Smooth muscle cell (in vitro differentiated cells): ENCODE results near the gene DRG2. TPM values are rescaled to one million over a fixed set of nuclear protein-coding genes. Genes with fewer than 3 reads are reported as not detected.

Experiments
- DNase-seq: peaks from one replicate; lab custom pipeline; 2025; ENCODE audit not compliant: unreplicated experiment; lab: John Stamatoyannopoulos, UW
- H2AFZ ChIP-seq: fragments of 200-600 bp; sonication (generic); 2 replicates; pipeline ENCODE4 v1.6.0; 2016; ENCODE audit warnings: antibody characterized with exemption, low read depth, mild to moderate bottlenecking
- H3F3A ChIP-seq: fragments of 200-600 bp; sonication (generic); 2 replicates; pipeline ENCODE4 v1.6.0; 2017; ENCODE audit warnings: antibody characterized with exemption, low read depth
- H3K27ac ChIP-seq: fragments of 200-600 bp; sonication (generic); 2 replicates; pipeline ENCODE4 v1.5.1; 2016; ENCODE audit warnings: low read depth, mild to moderate bottlenecking
- H3K27me3 ChIP-seq: fragments of 200-600 bp; sonication (generic); 2 replicates; pipeline ENCODE4 v1.6.1; 2016; ENCODE audit warnings: low read depth, mild to moderate bottlenecking
- H3K36me3 ChIP-seq: fragments of 200-600 bp; sonication (generic); 2 replicates; pipeline ENCODE4 v1.5.1; 2016; ENCODE audit warnings: low read depth
- H3K4me1 ChIP-seq: fragments of 200-600 bp; sonication (generic); 2 replicates; pipeline ENCODE4 v1.5.1; 2016; ENCODE audit warnings: low read depth
- H3K4me2 ChIP-seq: fragments of 200-600 bp; sonication (generic); 2 replicates; pipeline ENCODE4 v1.6.0; 2016; ENCODE audit warnings: mild to moderate bottlenecking
- H3K4me3 ChIP-seq: fragments of 200-600 bp; sonication (generic); 2 replicates; pipeline ENCODE4 v1.5.1; 2016; ENCODE audit warnings: mild to moderate bottlenecking
- H3K79me2 ChIP-seq: fragments of 200-600 bp; sonication (generic); 2 replicates; pipeline ENCODE4 v1.6.0; 2016; ENCODE audit warnings: low read depth, mild to moderate bottlenecking
- H3K9ac ChIP-seq: fragments of 200-600 bp; sonication (generic); 2 replicates; pipeline ENCODE4 v1.6.0; 2016; ENCODE audit warnings: low read depth
- H3K9me3 ChIP-seq: fragments of 200-600 bp; sonication (generic); replicated peaks from 2 replicates; pipeline ENCODE4 v1.5.1; 2016; ENCODE audit warnings: low read depth
- H4K20me1 ChIP-seq: fragments of 200-600 bp; sonication (generic); 2 replicates; pipeline ENCODE4 v1.6.0; 2016; ENCODE audit warnings: low read depth
- CTCF ChIP-seq: fragments of 200-600 bp; sonication (generic); IDR thresholded peaks from 2 replicates; pipeline ENCODE4 v1.5.1; 2017; ENCODE audit warnings: borderline replicate concordance, mild to moderate bottlenecking, antibody characterized with exemption; ENCODE audit not compliant: insufficient read depth, poor library complexity, severe bottlenecking
- WGBS: methylation state at CpG from one replicate; pipeline ENCODE4 v1.1.7; 2016; ENCODE audit warnings: low lambda C conversion rate; 5-methylcytosine and 5-hydroxymethylcytosine counted together
- polyA plus RNA-seq: library from polyadenylated mRNA; unstranded; fragments of >200 nt; fragmentation: Nextera tagmentation; extraction: Ambion mirVana; gene quantifications from 2 replicates; pipeline ENCODE4 v1.2.1, GENCODE V29; 2016
- total RNA-seq: library from RNA; depleted of rRNA; stranded (reverse); fragments of >200 nt; gene quantifications from 2 replicates; pipeline ENCODE4 v1.2.3, GENCODE V29; 2014

Gene DRG2
- total and polyA plus RNA-seq, 2 experiments from 2014 or later, result 24.5 to 36.6 TPM

DNA sequence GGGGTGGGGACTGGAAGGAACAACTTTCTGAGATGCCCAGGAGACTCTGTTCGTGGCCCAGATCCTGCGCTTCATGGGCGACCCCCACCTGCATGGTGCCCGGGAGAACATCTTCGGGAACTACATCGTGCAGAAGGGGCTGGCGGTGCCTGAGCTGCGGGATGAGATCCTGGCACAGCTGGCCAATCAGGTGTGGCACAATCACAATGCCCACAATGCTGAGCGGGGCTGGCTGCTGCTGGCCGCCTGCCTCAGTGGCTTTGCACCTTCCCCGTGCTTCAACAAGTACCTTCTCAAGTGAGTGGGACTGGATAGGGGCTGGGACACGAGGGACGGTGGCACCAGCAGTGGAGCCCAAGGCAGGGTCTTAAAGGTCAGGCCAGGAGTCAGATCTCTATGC is 58.1 kb downstream of the DRG2 start:
- H3K79me2 ChIP-seq, result no peaks in the 10 kb centered on the region
- H3K9ac ChIP-seq, result no peak overlapping the region
- H3K9me3 ChIP-seq, result no peaks in the 10 kb centered on the region
- no peak for TF ChIP-seq CTCF
- DNase-seq, result no peak
- no peak overlapping the region for H2AFZ ChIP-seq
- H4K20me1 ChIP-seq, result no peaks in the 10 kb centered on the region
- H3K4me2 ChIP-seq, result no peak overlapping the region
- no peaks in the 10 kb centered on the region for H3F3A ChIP-seq
- H3K27ac ChIP-seq, result no peak overlapping the region
- H3K4me3 ChIP-seq, result no peak overlapping the region
- H3K36me3 ChIP-seq, result no peaks in the 10 kb centered on the region
- no peaks in the 10 kb centered on the region for H3K27me3 ChIP-seq
- H3K4me1 ChIP-seq, result no peaks in the 10 kb centered on the region
- 95% methylated on average over 13 of the region's 13 CpGs for WGBS

DNA sequence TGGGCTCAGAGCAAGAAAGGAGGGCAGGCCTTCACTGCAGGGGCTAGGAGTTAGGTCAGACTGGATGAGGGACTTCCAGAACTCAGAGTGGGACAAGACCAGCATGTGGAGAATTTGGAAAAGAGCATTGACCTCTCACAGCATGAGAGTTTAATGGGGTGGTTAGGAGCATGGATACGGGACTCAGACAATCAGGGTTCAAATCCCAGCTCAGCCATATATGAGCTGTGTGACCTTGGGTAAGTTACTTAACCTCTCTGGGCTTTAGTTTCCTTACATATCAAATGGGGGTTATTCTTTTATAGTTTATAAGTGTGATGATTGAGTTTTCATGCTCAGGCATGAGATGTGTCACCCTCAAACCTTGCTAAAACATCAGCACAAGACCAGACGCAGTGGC is 58.5 kb downstream of the DRG2 start:
- no peaks in the 10 kb centered on the region for H3K79me2 ChIP-seq
- H3K27ac ChIP-seq, result no peak overlapping the region
- no peak overlapping the region for H3K4me2 ChIP-seq
- H3F3A ChIP-seq, result no peaks in the 10 kb centered on the region
- H2AFZ ChIP-seq, result no peak overlapping the region
- no peaks in the 10 kb centered on the region for H3K36me3 ChIP-seq
- no peaks in the 10 kb centered on the region for H3K9me3 ChIP-seq
- 97% methylated on average over 2 of the region's 2 CpGs for WGBS
- no peaks in the 10 kb centered on the region for H4K20me1 ChIP-seq
- no peak for TF ChIP-seq CTCF
- H3K9ac ChIP-seq, result no peak overlapping the region
- DNase-seq, result no peak
- no peaks in the 10 kb centered on the region for H3K4me1 ChIP-seq
- no peaks in the 10 kb centered on the region for H3K27me3 ChIP-seq
- no peak overlapping the region for H3K4me3 ChIP-seq

DNA sequence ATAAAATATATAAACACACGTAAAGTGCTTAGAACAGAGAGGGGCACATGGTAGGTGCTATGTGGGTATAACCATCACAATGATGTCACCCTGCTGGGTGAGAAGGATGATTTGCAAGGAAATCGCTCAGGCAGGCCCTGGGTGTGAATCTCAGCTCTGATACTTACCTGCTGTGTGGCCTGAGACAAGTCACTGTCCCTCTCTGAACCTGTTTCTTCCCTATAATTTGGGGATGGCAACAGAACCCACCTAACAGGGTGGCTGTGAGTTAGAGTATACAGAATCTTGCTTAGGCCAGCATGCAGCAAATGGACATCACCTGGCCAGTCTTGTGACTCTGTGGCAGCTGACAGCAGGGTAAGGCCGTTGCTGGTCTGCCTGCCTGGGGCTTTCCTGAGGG is 59.2 kb downstream of the DRG2 start:
- Histone ChIP-seq H3K36me3 (no peaks in the 10 kb centered on the region), H3K9me3 (no peaks in the 10 kb centered on the region), H3K27me3 (no peaks in the 10 kb centered on the region), H3F3A (no peaks in the 10 kb centered on the region), H3K79me2 (no peaks in the 10 kb centered on the region), H3K4me1 (no peaks in the 10 kb centered on the region), H3K27ac (no peak overlapping the region), H3K9ac (no peak overlapping the region), H4K20me1 (no peaks in the 10 kb centered on the region), H3K4me2 (no peak overlapping the region), H2AFZ (no peak overlapping the region), H3K4me3 (no peak overlapping the region)
- no peak for DNase-seq
- 79% methylated on average over 3 of the region's 3 CpGs for whole genome bisulfite sequencing
- no peak for TF ChIP-seq CTCF

DNA sequence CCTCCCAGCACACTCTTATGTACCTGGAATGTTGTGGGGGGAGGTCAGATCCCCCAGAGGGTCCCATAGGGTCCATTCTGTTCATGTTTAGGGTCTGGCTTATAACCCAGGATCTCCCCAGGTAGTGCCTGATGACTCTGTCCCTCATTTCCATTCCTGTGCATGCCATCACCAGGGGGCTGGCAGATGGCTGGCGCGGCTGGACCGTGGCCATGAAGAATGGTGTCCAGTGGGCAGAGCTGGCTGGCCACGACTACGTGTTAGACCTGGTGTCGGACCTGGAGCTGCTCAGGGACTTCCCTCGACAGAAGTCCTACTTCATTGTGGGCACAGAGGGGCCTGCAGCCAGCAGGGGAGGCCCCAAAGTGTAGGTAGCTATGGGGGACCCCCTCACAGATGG is 60.8 kb downstream of the DRG2 start:
- H2AFZ ChIP-seq, result no peak overlapping the region
- no peak overlapping the region for H3K4me3 ChIP-seq
- no peaks in the 10 kb centered on the region for H3K36me3 ChIP-seq
- H3K4me2 ChIP-seq, result no peak overlapping the region
- peaks cover 7% of the 10 kb centered on the region for H3K4me1 ChIP-seq
- no peaks in the 10 kb centered on the region for H3K79me2 ChIP-seq
- H3K9me3 ChIP-seq, result no peaks in the 10 kb centered on the region
- H3K9ac ChIP-seq, result no peak overlapping the region
- WGBS, result 94% methylated on average over 7 of the region's 7 CpGs
- TF ChIP-seq CTCF, result no peak
- H3F3A ChIP-seq, result no peaks in the 10 kb centered on the region
- no peaks in the 10 kb centered on the region for H4K20me1 ChIP-seq
- DNase-seq, result no peak
- no peak overlapping the region for H3K27ac ChIP-seq
- H3K27me3 ChIP-seq, result no peaks in the 10 kb centered on the region
